ENCODE results near the gene RNF144B. TPM values are rescaled to one million over a fixed set of nuclear protein-coding genes. Genes with fewer than 3 reads are reported as not detected.

The RNF144B gene
- total RNA-seq, 1 experiment from 2014 or later = 26.2 TPM

DNA sequence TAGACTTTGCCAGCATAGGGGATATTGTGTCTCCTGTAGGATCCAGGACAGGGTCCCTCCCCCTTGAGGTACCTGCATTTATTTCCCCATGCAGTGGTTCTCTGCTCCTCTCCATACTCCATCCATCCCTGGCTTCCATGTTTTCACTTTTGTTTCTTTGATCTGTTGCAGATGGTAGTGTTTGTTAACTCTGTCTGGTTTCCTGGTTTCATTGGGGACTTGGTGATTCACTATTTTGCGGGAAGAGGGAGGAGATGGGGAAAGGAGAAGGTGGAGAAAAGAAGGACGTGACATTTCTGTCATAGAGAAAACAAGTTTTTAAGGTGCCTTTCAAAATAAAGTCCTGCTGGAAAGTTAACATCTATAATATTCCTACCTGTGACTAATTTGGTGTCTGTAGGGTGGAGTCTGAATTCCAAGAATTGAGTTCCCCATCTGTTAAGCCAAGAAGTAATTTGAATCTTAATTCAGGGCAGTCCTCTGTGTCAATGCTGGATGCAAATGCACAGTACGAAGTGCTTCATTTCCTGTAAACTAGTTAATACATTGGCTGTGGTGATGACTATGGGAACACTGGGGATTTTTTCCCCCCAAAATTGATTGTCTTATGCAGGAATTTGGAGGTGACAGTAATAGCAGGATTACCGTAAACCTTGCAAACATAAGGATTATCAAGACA lies 6.9 kb upstream of the RNF144B start:
- no peaks in the 10 kb centered on the region for H3K79me2 ChIP-seq (ENCODE audit: low read depth)
- no peak for DNase-seq
- H3K36me3 ChIP-seq (ENCODE audit: low read depth) = no peaks in the 10 kb centered on the region
- H3K9me2 ChIP-seq (ENCODE audit: insufficient read depth) = no peaks in the 10 kb centered on the region
- TF ChIP-seq, protein P1, sequence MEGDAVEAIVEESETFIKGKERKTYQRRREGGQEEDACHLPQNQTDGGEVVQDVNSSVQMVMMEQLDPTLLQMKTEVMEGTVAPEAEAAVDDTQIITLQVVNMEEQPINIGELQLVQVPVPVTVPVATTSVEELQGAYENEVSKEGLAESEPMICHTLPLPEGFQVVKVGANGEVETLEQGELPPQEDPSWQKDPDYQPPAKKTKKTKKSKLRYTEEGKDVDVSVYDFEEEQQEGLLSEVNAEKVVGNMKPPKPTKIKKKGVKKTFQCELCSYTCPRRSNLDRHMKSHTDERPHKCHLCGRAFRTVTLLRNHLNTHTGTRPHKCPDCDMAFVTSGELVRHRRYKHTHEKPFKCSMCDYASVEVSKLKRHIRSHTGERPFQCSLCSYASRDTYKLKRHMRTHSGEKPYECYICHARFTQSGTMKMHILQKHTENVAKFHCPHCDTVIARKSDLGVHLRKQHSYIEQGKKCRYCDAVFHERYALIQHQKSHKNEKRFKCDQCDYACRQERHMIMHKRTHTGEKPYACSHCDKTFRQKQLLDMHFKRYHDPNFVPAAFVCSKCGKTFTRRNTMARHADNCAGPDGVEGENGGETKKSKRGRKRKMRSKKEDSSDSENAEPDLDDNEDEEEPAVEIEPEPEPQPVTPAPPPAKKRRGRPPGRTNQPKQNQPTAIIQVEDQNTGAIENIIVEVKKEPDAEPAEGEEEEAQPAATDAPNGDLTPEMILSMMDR (conservative IDR thresholded peaks at IDR 0.05) = no peak
- TF ChIP-seq EZH2 (IDR thresholded peaks at IDR 0.05; ENCODE audit: low read depth) = no peak
- H3K4me2 ChIP-seq = no peak overlapping the region
- intact Hi-C loops (cut with micrococcal nuclease; ENCODE audit: unreplicated experiment) = no loop called here
- no peaks in the 10 kb centered on the region for H3F3A ChIP-seq (ENCODE audit: insufficient read depth, low read depth)
- CTCF ChIA-PET = no interaction called here
- no peak overlapping the region for H2AFZ ChIP-seq
- H3K4me3 ChIP-seq = no peak overlapping the region
- no TSS peak for BruUV-seq (replicated peaks)
- POLR2A ChIA-PET (ENCODE audit: unreplicated experiment) = no interaction called here
- H3K9me3 ChIP-seq (ENCODE audit: insufficient read depth, low read depth) = no peaks in the 10 kb centered on the region
- peaks cover 9% of the 10 kb centered on the region; the same call in 1 of the 2 replicates for H3K4me1 ChIP-seq (replicated peaks; ENCODE audit: insufficient read depth)
- H4K20me1 ChIP-seq (ENCODE audit: insufficient read depth) = no peaks in the 10 kb centered on the region
- no peak overlapping the region for H3K27ac ChIP-seq
- no peaks in the 10 kb centered on the region for H3K27me3 ChIP-seq (ENCODE audit: insufficient read depth, low read depth)

DNA sequence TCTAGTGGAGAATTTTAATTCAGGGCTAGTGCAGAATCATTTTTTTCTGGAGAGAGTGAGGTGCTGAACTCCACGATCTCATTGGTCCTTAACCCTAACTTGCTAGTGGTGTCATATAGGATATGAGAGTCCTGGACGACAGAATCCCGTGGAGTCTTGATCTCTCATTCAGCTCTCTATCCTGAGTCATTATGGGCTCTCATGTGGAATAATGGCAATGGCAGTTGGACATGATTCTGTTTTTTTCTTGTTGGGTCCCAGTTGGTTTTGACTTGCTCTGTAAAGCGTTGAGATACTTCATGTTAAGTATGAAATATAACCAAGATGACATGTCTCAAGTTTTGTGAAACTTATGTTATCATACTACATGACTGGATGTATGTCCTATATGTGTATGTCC lies 6.3 kb upstream of the RNF144B start:
- H3F3A ChIP-seq (ENCODE audit: insufficient read depth, low read depth) = no peaks in the 10 kb centered on the region
- H3K4me1 ChIP-seq (replicated peaks; ENCODE audit: insufficient read depth) = peaks cover 9% of the 10 kb centered on the region; the same call in 1 of the 2 replicates
- ChIA-PET CTCF (no interaction called here), POLR2A (ENCODE audit: unreplicated experiment) (no interaction called here)
- no peak for DNase-seq
- no peak overlapping the region for H2AFZ ChIP-seq
- TF ChIP-seq, protein P1 (conservative IDR thresholded peaks at IDR 0.05) = no peak
- no peak for TF ChIP-seq EZH2 (IDR thresholded peaks at IDR 0.05; ENCODE audit: low read depth)
- no peaks in the 10 kb centered on the region for H3K79me2 ChIP-seq (ENCODE audit: low read depth)
- intact Hi-C loops (cut with micrococcal nuclease; ENCODE audit: unreplicated experiment) = no loop called here
- no peak overlapping the region for H3K27ac ChIP-seq
- no peaks in the 10 kb centered on the region for H3K9me3 ChIP-seq (ENCODE audit: insufficient read depth, low read depth)
- no peaks in the 10 kb centered on the region for H4K20me1 ChIP-seq (ENCODE audit: insufficient read depth)
- H3K4me2 ChIP-seq = no peak overlapping the region
- H3K9me2 ChIP-seq (ENCODE audit: insufficient read depth) = no peaks in the 10 kb centered on the region
- BruUV-seq (replicated peaks) = no TSS peak
- no peaks in the 10 kb centered on the region for H3K27me3 ChIP-seq (ENCODE audit: insufficient read depth, low read depth)
- no peak overlapping the region for H3K4me3 ChIP-seq
- no peaks in the 10 kb centered on the region for H3K36me3 ChIP-seq (ENCODE audit: low read depth)

DNA sequence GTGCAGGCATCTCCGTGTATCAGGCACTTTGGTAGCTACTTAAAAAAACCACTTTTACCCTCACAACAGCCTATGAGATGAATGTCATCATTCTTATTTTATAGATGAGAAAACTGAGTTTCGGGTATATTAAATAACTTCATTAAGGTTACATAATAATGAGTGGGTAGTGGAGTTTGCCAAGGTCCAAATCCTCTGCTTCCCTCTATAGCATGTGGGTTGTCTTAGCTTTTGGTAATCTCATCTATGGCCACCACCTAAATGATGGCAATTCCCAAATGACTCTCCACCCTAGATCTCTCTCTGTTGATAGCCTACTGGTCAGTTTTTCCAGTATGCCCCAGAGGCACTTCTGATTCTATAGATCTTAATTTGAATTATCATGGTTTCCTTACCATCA lies 3.7 kb upstream of the RNF144B start:
- no peaks in the 10 kb centered on the region for H3K27me3 ChIP-seq (ENCODE audit: insufficient read depth, low read depth)
- no peak overlapping the region for H3K4me3 ChIP-seq
- H3K9me3 ChIP-seq (ENCODE audit: insufficient read depth, low read depth) = no peaks in the 10 kb centered on the region
- no peak overlapping the region for H2AFZ ChIP-seq
- no peak overlapping the region for H3K4me2 ChIP-seq
- POLR2A ChIA-PET (ENCODE audit: unreplicated experiment) = interaction anchor here (0.6 kb wide), 1 partner anchor 62 kb away, joined by 8 read pairs; no protein-coding TSS in a partner anchor
- peaks cover 19% of the 10 kb centered on the region for H3K4me1 ChIP-seq (replicated peaks; ENCODE audit: insufficient read depth)
- no peaks in the 10 kb centered on the region for H3K9me2 ChIP-seq (ENCODE audit: insufficient read depth)
- peaks cover 5% of the 10 kb centered on the region; the same call in 1 of the 2 replicates for H3F3A ChIP-seq (ENCODE audit: insufficient read depth, low read depth)
- intact Hi-C loops (cut with micrococcal nuclease; ENCODE audit: unreplicated experiment) = no loop called here
- H3K36me3 ChIP-seq (ENCODE audit: low read depth) = no peaks in the 10 kb centered on the region
- no peak for TF ChIP-seq EZH2 (IDR thresholded peaks at IDR 0.05; ENCODE audit: low read depth)
- TF ChIP-seq, protein P1 (conservative IDR thresholded peaks at IDR 0.05) = no peak
- H4K20me1 ChIP-seq (ENCODE audit: insufficient read depth) = no peaks in the 10 kb centered on the region
- peaks cover 8% of the 10 kb centered on the region for H3K79me2 ChIP-seq (ENCODE audit: low read depth)
- no peak for DNase-seq
- no TSS peak for BruUV-seq (replicated peaks)
- no peak overlapping the region for H3K27ac ChIP-seq
- CTCF ChIA-PET = no interaction called here

Measured in PC-9 (cell line).